ENCODE results near the gene PDE7B.

- TF ChIP-seq JUND (IDR thresholded peaks at IDR 0.05) (no peak), ELF1 (IDR thresholded peaks at IDR 0.05) (no peak), MAX (IDR thresholded peaks at IDR 0.05; ENCODE audit: low read depth) (no peak), EP300 (IDR thresholded peaks at IDR 0.05; ENCODE audit: borderline replicate concordance in 1 of 2, low read depth in 1 of 2, low read length in 1 of 2) (no peak), POLR2AphosphoS5 (IDR thresholded peaks at IDR 0.05; ENCODE audit: low read depth, low read length) (no peak), NFIC (IDR thresholded peaks at IDR 0.05; ENCODE audit: borderline replicate concordance) (no peak), EZH2phosphoT487 (IDR thresholded peaks at IDR 0.05; ENCODE audit: borderline replicate concordance, low read depth) (no peak), CTCF (IDR thresholded peaks at IDR 0.05) (no peak), CHD2 (IDR thresholded peaks at IDR 0.05; ENCODE audit: low read length, partially characterized antibody) (no peak), GABPA (IDR thresholded peaks at IDR 0.05; ENCODE audit: low read depth) (no peak)
These were observed 169.2 kb downstream of the PDE7B start for GRCh38 chr6:136020691-136021090.

All from SK-N-SH (cell line).